KOPT-K1 (cell line): ENCODE results near the gene RETREG1.
"Not testable (repeated sequence)": the region's sequence is repeated elsewhere in the genome, so short reads cannot be mapped to it uniquely, and the experiment has no call there.

Source experiments
- H3K27ac ChIP-seq: fragments of 200-600 bp; sonication (generic); 2 replicates; pipeline ENCODE4 v1.5.1; 2016; ENCODE audit warnings: antibody characterized with exemption, mild to moderate bottlenecking, low read depth, low read length; ENCODE audit not compliant: poor library complexity, severe bottlenecking
- H3K36me3 ChIP-seq: fragments of 200-600 bp; sonication (generic); 2 replicates; pipeline ENCODE4 v1.5.1; 2017; ENCODE audit warnings: antibody characterized with exemption, mild to moderate bottlenecking, low read length, moderate library complexity; ENCODE audit not compliant: insufficient read depth
- H3K9me3 ChIP-seq: fragments of 200-600 bp; sonication (generic); 2 replicates; pipeline ENCODE4 v1.5.1; 2017; ENCODE audit warnings: antibody characterized with exemption, low read length, mild to moderate bottlenecking; ENCODE audit not compliant: insufficient read depth, poor library complexity, severe bottlenecking

RETREG1 gene

DNA sequence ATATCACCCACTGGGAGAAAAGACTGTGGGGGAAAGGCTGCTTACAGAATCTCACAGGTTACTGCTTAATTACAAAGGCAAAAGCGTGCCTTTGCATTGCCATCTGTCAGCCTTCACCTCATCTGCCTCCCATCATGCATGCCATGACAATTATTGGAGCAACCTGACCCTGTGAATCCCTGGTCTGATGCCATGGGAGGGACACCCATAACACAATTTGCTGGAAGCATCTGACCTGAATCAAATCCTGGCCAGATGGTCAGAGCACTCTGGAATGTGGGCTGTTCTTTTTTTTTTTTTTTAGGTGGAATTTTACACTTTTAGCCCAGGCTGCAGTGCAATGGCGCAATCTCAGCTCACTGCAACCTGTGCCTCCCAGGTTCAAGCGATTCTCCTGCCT, 11.6 kb upstream of the RETREG1 start:
- H3K27ac ChIP-seq = peak overlapping the region; percentile 87
- no peaks in the 10 kb centered on the region for H3K9me3 ChIP-seq
- H3K36me3 ChIP-seq = no peaks in the 10 kb centered on the region

DNA sequence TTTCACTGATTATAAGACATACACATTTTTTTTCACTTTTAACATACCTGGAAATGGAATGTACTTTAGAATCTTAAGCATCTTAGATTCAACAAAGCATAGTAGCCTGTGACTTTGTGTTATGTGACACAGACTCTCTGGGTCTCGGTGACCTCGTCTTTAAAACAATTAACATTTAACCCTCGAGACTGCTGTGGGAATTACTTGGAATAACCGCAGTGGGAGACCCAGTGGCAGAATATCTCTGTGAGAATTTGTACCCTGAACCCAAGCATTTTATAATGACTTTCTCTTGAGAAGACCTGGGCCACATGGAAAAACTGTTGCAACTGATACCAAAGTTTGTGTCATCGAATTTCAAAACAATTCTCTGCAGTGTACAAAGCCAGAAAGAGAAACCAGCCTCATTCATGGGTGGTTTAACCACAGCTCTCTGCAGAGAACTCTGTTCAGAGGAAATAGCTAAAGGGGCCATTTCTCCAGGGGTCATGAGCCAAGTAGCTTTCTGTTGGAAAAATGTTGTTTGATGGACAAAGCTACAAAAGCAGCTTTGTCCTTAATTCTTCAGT, 10.0 kb upstream of the RETREG1 start:
- Histone ChIP-seq H3K36me3 (no peaks in the 10 kb centered on the region), H3K27ac (peak overlapping the region; percentile 87), H3K9me3 (no peaks in the 10 kb centered on the region)

DNA sequence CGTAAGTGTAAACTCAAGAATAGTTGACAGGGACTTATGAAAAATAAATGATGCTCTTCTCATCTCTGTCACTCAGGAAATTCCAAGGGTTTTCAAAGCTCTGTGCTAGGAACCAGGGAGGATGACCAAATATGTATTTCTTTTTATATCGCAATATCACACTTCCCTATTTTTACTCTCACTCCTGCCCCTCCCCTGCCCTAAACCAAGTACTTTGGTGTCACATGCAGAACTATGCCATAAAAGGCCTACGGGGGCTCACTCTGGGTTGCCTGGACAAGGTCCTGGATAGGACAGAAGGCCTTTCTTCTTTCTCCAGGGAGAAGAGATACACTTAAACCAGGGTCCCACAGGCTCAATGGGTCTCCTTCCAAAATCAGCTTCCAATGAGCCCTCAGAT, 8.3 kb upstream of the RETREG1 start:
- H3K36me3 ChIP-seq = no peaks in the 10 kb centered on the region
- peak overlapping the region; percentile 87 for H3K27ac ChIP-seq

DNA sequence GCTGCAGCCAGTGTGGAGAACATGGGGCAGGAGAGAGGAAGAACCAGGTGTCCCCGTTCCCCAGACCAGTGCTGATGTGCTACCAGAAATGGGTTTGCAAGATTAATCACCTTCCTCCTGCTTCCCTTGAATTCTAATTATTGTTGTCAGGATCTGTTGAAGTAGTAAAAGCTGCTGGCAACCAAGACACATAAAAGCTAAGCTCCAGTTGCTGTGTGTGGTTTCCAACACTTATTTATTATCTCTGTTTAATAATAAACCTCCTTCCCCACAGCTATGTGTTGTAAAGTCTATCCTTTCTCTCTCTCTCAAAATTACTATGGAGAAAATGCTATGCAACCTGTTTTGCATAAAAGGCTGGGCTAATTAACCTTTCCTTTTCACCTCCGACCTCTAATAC, 2.3 kb upstream of the RETREG1 start:
- H3K36me3 ChIP-seq = peaks cover 5% of the 10 kb centered on the region; the same call in 1 of the 2 replicates
- H3K9me3 ChIP-seq = no peaks in the 10 kb centered on the region
- peak overlapping the region; percentile 99 for H3K27ac ChIP-seq

More for the DNA sequence above, 8.3 kb upstream of the RETREG1 start:
- H3K9me3 ChIP-seq = no peaks in the 10 kb centered on the region

DNA sequence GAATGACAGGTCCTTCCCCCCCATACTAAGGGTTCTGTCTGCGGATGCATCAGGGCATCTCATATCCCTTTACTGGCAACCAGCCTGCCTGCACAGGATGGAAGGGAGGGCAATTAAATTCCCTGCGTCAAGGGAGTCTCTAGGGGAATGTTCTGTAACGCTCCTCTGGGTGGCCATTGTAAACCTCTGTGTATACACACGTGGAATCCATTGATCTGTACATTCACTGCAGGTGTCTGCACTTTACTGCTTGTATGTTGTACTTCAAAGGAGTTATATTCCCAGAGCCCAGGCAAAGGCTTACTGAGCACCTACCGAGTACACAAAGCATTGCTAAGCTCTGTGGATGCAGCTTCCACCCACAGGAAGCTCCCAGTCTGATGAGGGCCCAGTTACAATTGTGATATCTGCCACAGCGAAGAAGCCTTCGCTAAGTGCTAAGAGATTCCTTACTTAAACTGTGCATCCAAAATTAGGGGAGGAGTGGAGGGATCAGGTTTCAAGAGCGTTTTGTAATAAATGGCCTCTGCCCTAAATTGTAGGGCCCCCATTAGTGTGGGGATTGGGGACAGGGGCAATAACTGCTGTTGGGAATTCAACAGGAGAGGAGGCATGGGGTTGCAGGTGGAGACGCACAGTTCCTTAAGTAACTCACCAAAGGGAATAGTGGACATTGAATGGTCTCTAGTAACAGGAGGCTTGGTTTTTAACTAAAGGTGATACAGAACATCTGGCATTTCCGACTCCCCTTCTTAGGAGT, 1.5 kb upstream of the RETREG1 start:
- peaks cover 5% of the 10 kb centered on the region; the same call in 1 of the 2 replicates for H3K36me3 ChIP-seq
- peak overlapping the region; percentile 99 for H3K27ac ChIP-seq
- H3K9me3 ChIP-seq = no peaks in the 10 kb centered on the region

DNA sequence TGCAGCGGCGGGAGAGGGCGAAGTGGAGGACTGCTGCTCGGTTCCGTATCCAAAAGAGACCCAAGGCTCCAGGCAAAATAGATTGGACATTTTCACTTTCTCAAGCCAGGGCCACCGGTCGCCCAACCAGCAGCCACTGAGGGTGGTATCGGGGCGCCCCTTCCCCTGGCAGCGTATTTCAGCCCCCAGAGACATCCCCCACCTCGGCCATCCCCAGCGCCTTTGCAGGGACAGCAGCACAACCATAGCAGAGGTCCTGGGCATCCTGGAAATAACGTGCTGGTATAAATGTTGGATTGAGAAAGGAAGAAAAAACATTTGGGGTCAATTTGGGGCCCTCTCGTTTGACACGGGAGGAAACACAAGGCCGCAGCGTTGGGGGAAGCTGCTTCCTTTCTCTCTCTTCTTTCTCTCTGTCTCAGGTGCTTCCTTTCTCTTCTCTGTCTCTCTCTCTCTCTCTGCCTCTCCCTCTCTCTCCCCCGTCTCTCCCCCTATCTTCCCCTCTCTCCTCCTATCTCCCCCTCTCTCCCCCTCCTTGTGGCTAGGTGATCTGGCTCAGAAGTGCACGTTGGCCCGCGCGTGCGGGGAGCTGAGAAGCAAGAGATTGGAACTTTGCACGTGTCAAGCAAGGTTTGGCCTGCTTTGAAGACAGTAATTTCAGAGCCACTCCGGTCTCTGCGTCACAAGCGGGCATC, 624 bp upstream of the RETREG1 start:
- H3K9me3 ChIP-seq = no peaks in the 10 kb centered on the region
- peak overlapping the region; percentile 99 for H3K27ac ChIP-seq
- peaks cover 5% of the 10 kb centered on the region; the same call in 1 of the 2 replicates for H3K36me3 ChIP-seq

DNA sequence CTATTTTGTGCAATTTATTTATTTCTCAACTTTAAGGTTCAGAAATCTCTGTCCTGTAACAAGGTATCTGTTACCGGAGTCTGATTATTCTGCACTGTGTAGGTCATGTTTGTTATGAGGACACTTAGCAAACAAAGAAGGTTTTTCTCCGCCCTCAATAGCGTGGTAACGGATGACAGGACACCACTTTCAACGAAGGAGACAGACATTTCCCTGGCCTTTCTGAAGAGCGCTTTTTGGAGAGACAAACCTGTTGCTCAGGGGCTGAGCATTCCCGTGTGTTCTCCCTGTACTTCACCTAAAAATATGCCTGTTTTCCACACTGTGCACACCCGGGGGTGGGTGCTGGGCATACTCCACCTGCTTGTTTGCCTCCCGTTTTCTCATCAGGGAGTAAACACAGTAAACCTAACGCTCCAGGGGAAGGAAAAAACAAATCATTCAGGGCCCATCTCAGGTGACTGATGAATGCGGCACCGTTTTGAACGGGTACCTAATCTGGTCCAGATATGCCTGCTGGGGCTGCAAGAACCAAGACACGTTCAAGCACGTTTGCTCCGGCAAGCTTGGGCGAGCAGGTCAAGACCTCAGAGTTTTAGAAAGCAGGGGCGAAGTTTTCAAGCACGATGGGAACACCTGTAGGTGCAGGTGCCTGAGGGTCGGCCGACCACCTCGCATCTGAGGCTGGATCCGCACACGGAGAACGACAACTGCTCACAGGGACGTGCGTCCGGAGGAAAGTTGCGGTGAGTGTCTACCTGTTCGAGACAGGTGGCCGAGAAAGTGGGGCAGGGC, 859 bp downstream of the RETREG1 start:
- Histone ChIP-seq H3K9me3 (peaks cover 4% of the 10 kb centered on the region), H3K27ac (peak overlapping the region; percentile 99), H3K36me3 (peaks cover 5% of the 10 kb centered on the region; the same call in 1 of the 2 replicates)

DNA sequence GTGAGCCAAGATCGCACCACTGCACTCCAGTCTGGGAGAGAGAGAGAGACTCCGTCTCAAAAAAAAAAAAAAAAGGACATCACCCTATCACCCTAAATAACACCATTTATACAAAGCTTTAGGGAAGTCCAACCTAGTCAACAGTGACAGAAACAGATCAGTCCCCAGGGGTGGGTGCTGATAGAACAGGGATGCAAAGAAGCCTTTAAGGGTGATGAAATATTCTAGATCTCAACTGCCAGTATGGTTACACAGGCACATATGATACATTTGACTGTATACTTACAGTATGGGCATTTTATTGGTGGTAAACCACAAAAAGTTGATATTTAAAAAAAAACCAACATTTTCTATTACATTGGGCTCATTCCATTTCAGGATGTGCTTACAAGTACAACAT, 4.8 kb downstream of the RETREG1 start:
- Histone ChIP-seq H3K27ac (no peak overlapping the region), H3K9me3 (peaks cover 4% of the 10 kb centered on the region), H3K36me3 (peaks cover 5% of the 10 kb centered on the region; the same call in 1 of the 2 replicates)

DNA sequence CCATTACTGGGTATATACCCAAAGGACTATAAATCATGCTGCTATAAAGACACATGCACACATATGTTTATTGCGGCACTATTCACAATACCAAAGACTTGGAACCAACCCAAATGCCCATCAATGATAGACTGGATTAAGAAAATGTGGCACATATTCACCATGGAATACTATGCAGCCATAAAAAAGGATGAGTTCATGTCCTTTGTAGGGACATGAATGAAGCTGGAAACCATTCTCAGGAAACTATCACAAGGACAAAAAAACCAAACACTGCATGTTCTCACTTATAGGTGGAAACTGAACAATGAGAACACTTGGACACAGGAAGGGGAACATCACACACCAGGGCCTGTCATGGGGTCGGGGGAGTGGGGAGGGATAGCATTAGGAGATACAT, 5.9 kb downstream of the RETREG1 start:
- not testable (repeated sequence) for H3K27ac ChIP-seq, H3K9me3 ChIP-seq
- peaks cover 14% of the 10 kb centered on the region for H3K36me3 ChIP-seq

DNA sequence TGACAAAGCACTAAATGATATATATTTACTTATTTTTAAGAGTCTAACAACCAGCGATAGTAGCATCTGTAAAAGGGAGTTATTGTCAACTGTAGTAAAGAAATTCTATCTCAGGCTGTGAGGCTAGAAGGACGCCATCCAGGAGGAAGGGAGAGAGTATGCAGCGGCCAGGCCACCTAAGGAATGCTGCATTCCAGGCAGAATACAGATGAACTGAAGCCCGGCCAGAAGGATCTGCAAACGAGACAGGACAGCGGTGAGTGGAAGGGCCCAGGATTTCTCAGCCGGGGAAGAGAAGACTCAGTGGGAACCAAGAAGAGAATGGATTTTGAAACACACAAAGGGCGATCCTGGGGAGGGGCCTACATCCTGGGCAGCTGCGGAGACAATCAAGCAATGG, 7.4 kb downstream of the RETREG1 start:
- Histone ChIP-seq H3K9me3 (peaks cover 4% of the 10 kb centered on the region), H3K36me3 (peaks cover 19% of the 10 kb centered on the region), H3K27ac (no peak overlapping the region)

DNA sequence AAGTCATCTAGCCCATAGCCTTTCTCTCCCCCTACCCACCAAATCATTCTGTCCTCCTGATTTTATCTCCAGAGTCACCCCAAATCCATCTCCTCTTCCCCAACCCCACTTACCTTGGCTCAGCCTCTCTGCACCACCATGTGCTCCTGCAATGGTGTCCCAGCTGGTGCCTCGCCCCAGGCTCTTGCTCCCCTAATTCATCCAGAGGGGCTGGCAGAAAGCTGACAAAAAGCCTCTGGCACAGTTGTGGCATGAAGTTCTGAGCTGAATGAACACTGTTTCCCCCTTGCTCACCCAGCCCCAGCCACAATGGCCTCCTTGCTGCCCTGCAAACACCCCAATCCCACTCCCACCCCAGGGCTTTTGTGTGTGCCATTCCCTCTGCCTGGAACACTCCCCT, 10.2 kb downstream of the RETREG1 start:
- Histone ChIP-seq H3K36me3 (peaks cover 41% of the 10 kb centered on the region), H3K27ac (no peak overlapping the region), H3K9me3 (peaks cover 4% of the 10 kb centered on the region)

DNA sequence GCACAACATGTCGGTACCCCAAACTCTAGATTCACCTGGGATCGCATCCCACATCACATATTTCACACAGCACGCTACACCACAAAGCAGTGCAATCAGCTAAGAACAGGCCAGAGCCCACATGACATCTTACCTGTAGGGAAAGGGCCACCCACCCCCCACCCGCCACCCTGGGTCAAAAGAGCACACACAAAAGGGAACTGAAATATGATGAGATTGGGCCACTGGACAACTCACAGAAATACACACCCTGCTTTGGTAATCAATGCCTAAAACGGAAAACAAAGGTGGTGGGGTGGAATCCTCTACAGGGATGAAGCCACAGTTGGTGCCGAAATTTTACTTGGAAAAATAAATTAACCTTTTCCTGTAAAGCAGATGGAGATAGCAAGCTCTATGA, 13.1 kb downstream of the RETREG1 start:
- Histone ChIP-seq H3K9me3 (no peaks in the 10 kb centered on the region), H3K27ac (no peak overlapping the region), H3K36me3 (peaks cover 61% of the 10 kb centered on the region)

DNA sequence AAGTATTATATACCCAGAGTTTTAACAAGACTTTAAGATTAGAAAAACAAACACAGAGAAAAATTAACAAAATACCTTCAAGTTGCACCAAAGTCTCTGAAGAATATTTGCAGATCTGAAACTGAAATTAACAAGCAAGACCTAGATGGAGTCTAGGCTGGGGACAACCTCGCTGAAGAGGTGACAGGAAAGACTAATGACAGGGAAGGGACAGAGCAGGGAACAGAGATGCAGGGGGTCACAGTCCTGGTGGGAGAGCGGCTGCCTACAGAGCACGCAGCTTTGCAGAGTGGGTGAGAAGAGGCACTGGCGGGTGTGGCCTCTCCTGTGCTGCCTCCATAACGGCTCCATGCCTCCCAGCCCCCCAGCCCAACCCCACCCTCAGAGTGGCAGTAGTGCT, 13.5 kb downstream of the RETREG1 start:
- Histone ChIP-seq H3K36me3 (peaks cover 65% of the 10 kb centered on the region), H3K27ac (no peak overlapping the region), H3K9me3 (no peaks in the 10 kb centered on the region)

DNA sequence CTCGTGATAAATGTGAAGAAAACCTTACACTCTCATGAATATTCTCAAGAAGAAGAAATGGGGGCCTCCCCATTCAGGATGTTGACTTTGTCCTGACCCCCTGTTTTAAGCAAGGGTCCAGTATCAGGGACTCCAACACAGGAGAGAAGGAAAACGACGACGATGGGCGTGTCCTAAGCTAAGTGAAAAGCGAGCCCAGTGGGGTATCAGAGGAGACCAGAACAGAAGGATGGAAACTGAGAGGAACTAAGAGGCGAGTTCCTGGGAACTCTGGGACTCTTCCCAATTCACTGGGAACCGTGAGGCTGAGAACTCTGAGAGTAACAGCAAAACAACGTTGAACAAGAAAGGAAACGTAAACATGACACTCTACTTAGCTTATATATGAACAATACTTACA, 14.6 kb downstream of the RETREG1 start:
- no peak overlapping the region for H3K27ac ChIP-seq
- H3K36me3 ChIP-seq = peaks cover 76% of the 10 kb centered on the region
- no peaks in the 10 kb centered on the region for H3K9me3 ChIP-seq

DNA sequence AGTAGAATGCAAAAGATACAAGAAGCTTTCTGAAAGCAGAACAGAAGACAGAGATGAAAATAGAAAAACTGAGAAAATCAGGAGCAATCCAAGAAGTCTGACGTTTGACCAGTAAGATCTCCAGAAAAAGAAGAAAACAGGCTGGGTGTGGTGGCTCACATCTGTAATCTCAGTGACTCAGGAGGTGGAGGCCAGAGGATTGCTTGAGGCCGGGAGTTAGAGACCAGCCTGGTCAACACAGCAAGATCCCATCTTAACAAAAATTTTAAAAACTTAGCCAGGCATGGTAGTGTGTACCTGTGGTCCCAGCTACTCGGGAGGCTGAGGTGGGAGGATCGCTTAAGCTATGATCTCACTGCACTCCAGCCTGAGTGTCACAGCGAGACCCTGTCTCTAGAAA, 15.9 kb downstream of the RETREG1 start:
- no peak overlapping the region for H3K27ac ChIP-seq

More for the DNA sequence above, 15.9 kb downstream of the RETREG1 start:
- peaks cover 76% of the 10 kb centered on the region for H3K36me3 ChIP-seq
- H3K9me3 ChIP-seq = no peaks in the 10 kb centered on the region
